ENCODE results near the gene RHOT2. TPM values are rescaled to one million over a fixed set of nuclear protein-coding genes. Genes with fewer than 3 reads are reported as not detected.

Gene RHOT2
- total RNA-seq, 4 donors from 2014 or later: 110 to 416 (median 239) TPM

- TF ChIP-seq POLR2A (IDR thresholded peaks at IDR 0.05) (no peak), CTCF (IDR thresholded peaks at IDR 0.05) (no peak)
Measured at GRCh38 chr16:667113-667779, 686 bp upstream of the RHOT2 start.

GRCh38 chr16:668519-669171 lies 713 bp downstream of the RHOT2 start:
- peaks cover 3 to 18% (median 9%) of the 10 kb centered on the region in 4 donors for H3K4me1 ChIP-seq
- TF ChIP-seq POLR2A (IDR thresholded peaks at IDR 0.05) (no peak), CTCF (IDR thresholded peaks at IDR 0.05) (no peak)
- H3K4me3 ChIP-seq: peak overlapping the region; percentile 82 to 99 (median 90)
- H3K27ac ChIP-seq: peak overlapping the region; percentile 83 to 93 (median 86)
- no peak for DNase-seq
- no peaks in the 10 kb centered on the region for H3K9me3 ChIP-seq
- H3K36me3 ChIP-seq: peaks cover 0 to 44% (median 0%) of the 10 kb centered on the region in 3 donors
- H3K27me3 ChIP-seq: no peaks in the 10 kb centered on the region

More at GRCh38 chr16:667113-667779, 686 bp upstream of the RHOT2 start:
- H3K36me3 ChIP-seq: peaks cover 0 to 30% (median 0%) of the 10 kb centered on the region in 3 donors
- H3K9me3 ChIP-seq: no peaks in the 10 kb centered on the region
- H3K4me3 ChIP-seq: peak overlapping the region in 2 of 4 donors; percentile 82 to 94
- H3K4me1 ChIP-seq: peaks cover 3 to 18% (median 9%) of the 10 kb centered on the region in 4 donors
- H3K27me3 ChIP-seq: no peaks in the 10 kb centered on the region
- DNase-seq: no peak
- H3K27ac ChIP-seq: peak overlapping the region; percentile 83 to 93 (median 86)

- peaks cover 0 to 50% (median 0%) of the 10 kb centered on the region in 3 donors for H3K36me3 ChIP-seq
- H3K4me1 ChIP-seq: peaks cover 3 to 22% (median 9%) of the 10 kb centered on the region in 4 donors
- H3K27me3 ChIP-seq: no peaks in the 10 kb centered on the region
- no peak for DNase-seq
- no peak overlapping the region for H3K27ac ChIP-seq
- no peak for TF ChIP-seq CTCF (IDR thresholded peaks at IDR 0.05)
- no peak for TF ChIP-seq POLR2A (IDR thresholded peaks at IDR 0.05)
- no peak overlapping the region for H3K4me3 ChIP-seq
- no peaks in the 10 kb centered on the region for H3K9me3 ChIP-seq
Measured at GRCh38 chr16:669666-670065, 1.7 kb downstream of the RHOT2 start.

GRCh38 chr16:670485-671352 lies 2.8 kb downstream of the RHOT2 start:
- no peak overlapping the region for H3K4me3 ChIP-seq
- no peak for DNase-seq

More at GRCh38 chr16:670485-671352, 2.8 kb downstream of the RHOT2 start:
- Histone ChIP-seq H3K9me3 (no peaks in the 10 kb centered on the region), H3K27me3 (no peaks in the 10 kb centered on the region), H3K36me3 (peaks cover 0 to 50% (median 0%) of the 10 kb centered on the region in 3 donors), H3K27ac (no peak overlapping the region), H3K4me1 (peaks cover 5 to 31% (median 16%) of the 10 kb centered on the region in 4 donors)
- TF ChIP-seq CTCF (IDR thresholded peaks at IDR 0.05) (no peak), POLR2A (IDR thresholded peaks at IDR 0.05) (no peak)

All from Peyer's patch (tissue), 4 donors.